Astrocyte of the cerebellum (primary cell): Measurements from ENCODE around the gene HEXD.
A peak's percentile ranks its signal among the peaks of the same experiment; 100 is the strongest.

Experiments
- DNase-seq: peaks from one replicate; pipeline ENCODE4 v3.0.0-alpha.2; 2011; ENCODE audit warnings: low read depth
- H3K4me3 ChIP-seq: 2 replicates; pipeline ENCODE4 v1.5.1; 2011; ENCODE audit warnings: mild to moderate bottlenecking, low read depth, low read length, moderate library complexity
- in situ Hi-C: cut with HindIII; loops from 2 replicates; pipeline ENCODE4 v1.10.0; 2017; ENCODE audit warnings: low sequenced_read_pairs
- TF ChIP-seq, protein P1 (sequence below): IDR thresholded peaks from 2 replicates; pipeline ENCODE4 v1.5.1; 2012; ENCODE audit warnings: low read length, low read depth, moderate library complexity, mild to moderate bottlenecking; ENCODE audit errors: missing control alignments

Gene HEXD

GRCh38 chr17:82412535-82413520 lies 5.3 kb upstream of the HEXD start:
- TF ChIP-seq, protein P1, sequence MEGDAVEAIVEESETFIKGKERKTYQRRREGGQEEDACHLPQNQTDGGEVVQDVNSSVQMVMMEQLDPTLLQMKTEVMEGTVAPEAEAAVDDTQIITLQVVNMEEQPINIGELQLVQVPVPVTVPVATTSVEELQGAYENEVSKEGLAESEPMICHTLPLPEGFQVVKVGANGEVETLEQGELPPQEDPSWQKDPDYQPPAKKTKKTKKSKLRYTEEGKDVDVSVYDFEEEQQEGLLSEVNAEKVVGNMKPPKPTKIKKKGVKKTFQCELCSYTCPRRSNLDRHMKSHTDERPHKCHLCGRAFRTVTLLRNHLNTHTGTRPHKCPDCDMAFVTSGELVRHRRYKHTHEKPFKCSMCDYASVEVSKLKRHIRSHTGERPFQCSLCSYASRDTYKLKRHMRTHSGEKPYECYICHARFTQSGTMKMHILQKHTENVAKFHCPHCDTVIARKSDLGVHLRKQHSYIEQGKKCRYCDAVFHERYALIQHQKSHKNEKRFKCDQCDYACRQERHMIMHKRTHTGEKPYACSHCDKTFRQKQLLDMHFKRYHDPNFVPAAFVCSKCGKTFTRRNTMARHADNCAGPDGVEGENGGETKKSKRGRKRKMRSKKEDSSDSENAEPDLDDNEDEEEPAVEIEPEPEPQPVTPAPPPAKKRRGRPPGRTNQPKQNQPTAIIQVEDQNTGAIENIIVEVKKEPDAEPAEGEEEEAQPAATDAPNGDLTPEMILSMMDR: no peak
- in situ Hi-C loops: loop anchor here (10.0 kb wide), 1 partner anchor 68 kb away; no protein-coding TSS in a partner anchor
- no peak overlapping the region for H3K4me3 ChIP-seq
- no peak for DNase-seq

DNA sequence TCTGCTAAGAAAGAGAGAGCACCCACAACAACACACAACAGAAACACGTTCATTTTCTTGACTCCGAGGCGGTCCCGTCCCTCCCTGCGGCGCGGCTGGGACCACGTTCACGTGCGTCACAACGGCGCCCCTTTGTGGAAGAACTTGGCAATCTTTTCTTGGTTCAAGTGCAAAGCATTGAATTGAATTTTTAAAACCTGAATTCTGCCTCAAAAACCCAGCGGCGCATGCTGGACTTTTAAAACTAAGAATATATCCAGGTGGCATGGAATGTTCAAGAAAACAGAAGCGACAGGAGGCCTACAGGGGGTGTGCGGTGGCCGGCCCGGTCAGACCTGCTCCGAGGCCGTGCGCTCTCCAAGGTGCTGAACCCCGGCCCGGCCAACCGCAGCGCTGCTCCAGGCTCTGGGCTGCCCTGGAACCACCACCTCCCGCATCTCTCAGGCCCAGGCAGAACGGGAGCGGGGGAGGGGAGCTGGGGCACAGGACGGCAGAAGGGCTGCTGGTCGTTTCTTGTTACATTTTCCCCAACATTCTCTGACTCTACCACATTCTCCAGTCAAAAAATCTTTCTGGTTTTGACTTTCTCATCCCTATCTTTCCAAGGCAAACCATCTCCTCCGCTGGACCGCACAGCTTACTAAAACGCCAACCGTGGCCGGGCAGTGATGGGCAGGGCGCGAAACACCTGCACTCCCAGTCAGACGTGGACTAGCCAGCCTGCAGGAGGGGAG lies 3.4 kb upstream of the HEXD start:
- H3K4me3 ChIP-seq: no peak overlapping the region
- TF ChIP-seq, protein P1: peak; percentile 68
- in situ Hi-C loops: loop anchor here (5.0 to 10.0 kb wide), 2 partner anchors 52 to 70 kb away; no protein-coding TSS in a partner anchor
- peak; percentile 33 for DNase-seq

GRCh38 chr17:82415336-82415735 lies 2.8 kb upstream of the HEXD start:
- TF ChIP-seq, protein P1: no peak
- in situ Hi-C loops: loop anchor here (5.0 to 10.0 kb wide), 2 partner anchors 53 to 71 kb away; no protein-coding TSS in a partner anchor
- H3K4me3 ChIP-seq: no peak overlapping the region
- no peak for DNase-seq

DNA sequence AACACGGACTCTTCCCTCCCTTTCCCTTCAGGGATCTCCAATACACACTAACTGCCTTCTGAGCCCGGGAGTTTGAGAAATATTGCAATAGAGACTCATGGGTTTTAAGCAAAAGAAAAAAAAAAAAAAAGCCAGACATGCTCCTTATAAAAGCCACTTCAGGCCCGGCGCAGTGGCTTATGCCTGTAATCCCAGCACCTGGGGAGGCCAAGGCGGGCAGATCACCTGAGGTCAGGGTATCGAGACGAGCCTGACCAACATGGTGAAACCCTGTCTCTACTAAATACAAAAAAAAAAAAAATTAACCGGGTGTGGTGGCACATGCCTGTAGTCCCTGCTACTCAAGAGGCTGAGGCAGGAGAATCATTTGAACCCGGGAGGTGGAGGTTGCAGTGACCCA lies 2.4 kb upstream of the HEXD start:
- in situ Hi-C loops: loop anchor here (5.0 to 10.0 kb wide), 2 partner anchors 53 to 71 kb away; no protein-coding TSS in a partner anchor
- TF ChIP-seq, protein P1: no peak
- DNase-seq: no peak

DNA sequence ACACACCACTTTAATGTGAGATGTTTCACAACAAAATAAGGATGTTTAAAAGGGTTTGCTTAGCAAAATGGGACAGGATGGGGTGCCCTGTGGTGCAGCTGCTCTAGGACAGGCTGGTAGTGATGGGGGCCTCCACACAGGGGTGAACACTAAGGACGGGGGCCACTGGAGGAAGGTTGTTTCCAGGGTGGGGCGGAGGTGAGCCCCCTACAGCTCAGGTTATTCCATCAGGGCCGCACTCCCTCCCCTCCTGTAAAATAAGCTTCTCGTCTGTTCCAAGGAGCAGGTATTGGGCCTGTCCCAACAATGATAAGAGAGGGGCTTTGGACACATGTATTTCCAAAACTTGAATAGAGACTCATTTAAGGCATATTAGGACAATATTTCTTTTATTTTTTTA lies 1.9 kb upstream of the HEXD start:
- TF ChIP-seq, protein P1: no peak
- no peak for DNase-seq
- in situ Hi-C loops: loop anchor here (5.0 to 10.0 kb wide), 2 partner anchors 54 to 71 kb away; no protein-coding TSS in a partner anchor
- H3K4me3 ChIP-seq: no peak overlapping the region

More for the DNA sequence above, 2.4 kb upstream of the HEXD start:
- no peak overlapping the region for H3K4me3 ChIP-seq

DNA sequence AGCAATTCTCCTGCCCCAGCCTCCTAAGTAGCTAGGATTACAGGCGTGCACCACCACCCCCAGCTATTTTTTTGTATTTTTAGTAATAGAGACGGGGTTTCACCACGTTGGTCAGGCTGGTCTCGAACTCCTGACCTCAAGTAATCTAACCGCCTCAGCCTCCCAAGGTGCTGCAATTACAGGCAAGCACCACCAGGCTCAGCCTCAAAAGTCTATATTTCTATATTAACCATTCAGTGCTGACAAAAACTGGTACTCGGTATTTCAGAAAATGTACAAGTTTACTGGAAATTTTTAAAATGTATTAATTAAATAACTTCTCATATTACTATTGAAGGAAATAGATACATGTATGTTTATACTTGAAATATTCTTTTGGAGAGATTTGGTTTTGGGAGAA lies 1.4 kb upstream of the HEXD start:
- TF ChIP-seq, protein P1: no peak
- in situ Hi-C loops: loop anchor here (5.0 to 10.0 kb wide), 2 partner anchors 54 to 72 kb away; no protein-coding TSS in a partner anchor
- H3K4me3 ChIP-seq: no peak overlapping the region
- no peak for DNase-seq
